KMS-11 (cell line): ENCODE measurements around the gene PLA2G4A.
"Not testable (repeated sequence)": the region's sequence is repeated elsewhere in the genome, so short reads cannot be mapped to it uniquely, and the experiment has no call there.

Experiments used
- H2AFZ ChIP-seq: fragments of 200-600 bp; sonication (generic); 2 replicates; pipeline ENCODE4 v1.6.1; 2016; ENCODE audit warnings: antibody characterized with exemption, mixed run types, low read depth
- H3K27ac ChIP-seq: fragments of 200-600 bp; sonication (generic); 2 replicates; pipeline ENCODE4 v1.6.1; 2016; ENCODE audit warnings: mild to moderate bottlenecking, mixed run types
- H3K27me3 ChIP-seq: fragments of 200-600 bp; sonication (generic); 2 replicates; pipeline ENCODE4 v1.6.1; 2017; ENCODE audit warnings: mild to moderate bottlenecking, low read depth, mixed run types, moderate library complexity; ENCODE audit not compliant: insufficient read depth
- H3K36me3 ChIP-seq: fragments of 200-600 bp; sonication (generic); 2 replicates; pipeline ENCODE4 v1.6.1; 2017; ENCODE audit warnings: mild to moderate bottlenecking, mixed run types; ENCODE audit not compliant: insufficient read depth
- H3K4me1 ChIP-seq: fragments of 200-600 bp; sonication (generic); 2 replicates; pipeline ENCODE4 v1.6.1; 2016; ENCODE audit warnings: mild to moderate bottlenecking, low read depth, mixed run types; ENCODE audit not compliant: poor library complexity, severe bottlenecking
- H3K4me2 ChIP-seq: fragments of 200-600 bp; sonication (generic); 2 replicates; pipeline ENCODE4 v1.7.0; 2016; ENCODE audit warnings: mild to moderate bottlenecking, mixed run types
- H3K4me3 ChIP-seq: fragments of 200-600 bp; sonication (generic); IDR thresholded peaks from 2 replicates; pipeline ENCODE4 v1.6.1; 2017; ENCODE audit warnings: low read depth, low read length, mixed read lengths; ENCODE audit not compliant: insufficient read depth
- H3K79me2 ChIP-seq: fragments of 200-600 bp; sonication (generic); 2 replicates; pipeline ENCODE4 v1.6.1; 2016; ENCODE audit warnings: low read depth, mixed run types; ENCODE audit not compliant: insufficient read depth
- H3K9ac ChIP-seq: fragments of 200-600 bp; sonication (generic); 2 replicates; pipeline ENCODE4 v1.6.1; 2016; ENCODE audit warnings: mild to moderate bottlenecking, mixed run types
- H4K20me1 ChIP-seq: fragments of 200-600 bp; sonication (generic); 2 replicates; pipeline ENCODE4 v1.6.1; 2016; ENCODE audit warnings: mild to moderate bottlenecking, mixed run types; ENCODE audit not compliant: insufficient read depth
- CTCF ChIP-seq: fragments of 200-600 bp; sonication (generic); conservative IDR thresholded peaks from 2 replicates; pipeline ENCODE4 v1.6.1; 2017; ENCODE audit warnings: low read depth, mild to moderate bottlenecking, antibody characterized with exemption, low read length, moderate library complexity, mixed read lengths

Gene PLA2G4A

GRCh38 chr1:186904361-186904760 is 75.6 kb downstream of the PLA2G4A start:
- no peaks in the 10 kb centered on the region for H4K20me1 ChIP-seq
- no peaks in the 10 kb centered on the region for H3K36me3 ChIP-seq
- no peak overlapping the region for H3K4me2 ChIP-seq
- no peak for TF ChIP-seq CTCF
- H3K9ac ChIP-seq = no peak overlapping the region
- H3K4me1 ChIP-seq = no peaks in the 10 kb centered on the region
- no peak overlapping the region for H3K27ac ChIP-seq
- no peak overlapping the region for H2AFZ ChIP-seq
- H3K27me3 ChIP-seq = no peaks in the 10 kb centered on the region
- no peaks in the 10 kb centered on the region for H3K79me2 ChIP-seq
- no peak overlapping the region for H3K4me3 ChIP-seq

GRCh38 chr1:186905561-186905960 is 76.8 kb downstream of the PLA2G4A start:
- Histone ChIP-seq H3K27me3 (no peaks in the 10 kb centered on the region), H3K79me2 (no peaks in the 10 kb centered on the region), H3K9ac (no peak overlapping the region), H3K4me3 (no peak overlapping the region), H3K27ac (no peak overlapping the region), H3K4me2 (no peak overlapping the region), H3K36me3 (no peaks in the 10 kb centered on the region), H4K20me1 (no peaks in the 10 kb centered on the region), H2AFZ (no peak overlapping the region), H3K4me1 (no peaks in the 10 kb centered on the region)
- no peak for TF ChIP-seq CTCF

- no peaks in the 10 kb centered on the region for H3K36me3 ChIP-seq
- H3K79me2 ChIP-seq = no peaks in the 10 kb centered on the region
- H3K9ac ChIP-seq = no peak overlapping the region
- no peak overlapping the region for H3K4me3 ChIP-seq
- no peak for TF ChIP-seq CTCF
- no peak overlapping the region for H2AFZ ChIP-seq
- no peaks in the 10 kb centered on the region for H3K27me3 ChIP-seq
- no peaks in the 10 kb centered on the region for H3K4me1 ChIP-seq
- no peaks in the 10 kb centered on the region for H4K20me1 ChIP-seq
- H3K27ac ChIP-seq = no peak overlapping the region
- H3K4me2 ChIP-seq = no peak overlapping the region
Measured at GRCh38 chr1:186915555-186915954, 86.8 kb downstream of the PLA2G4A start.

- not testable (repeated sequence) for H4K20me1 ChIP-seq, H3K4me2 ChIP-seq, H3K4me1 ChIP-seq, H3K36me3 ChIP-seq, H3K9ac ChIP-seq, H3K4me3 ChIP-seq, H2AFZ ChIP-seq, H3K27ac ChIP-seq, H3K27me3 ChIP-seq, H3K79me2 ChIP-seq
Measured at GRCh38 chr1:186917106-186917786, 88.5 kb downstream of the PLA2G4A start.

GRCh38 chr1:186921386-186921785 is 92.6 kb downstream of the PLA2G4A start:
- H3K27ac ChIP-seq = not testable (repeated sequence)

GRCh38 chr1:186922814-186923213 is 94.1 kb downstream of the PLA2G4A start:
- not testable (repeated sequence) for H3K27me3 ChIP-seq, H3K4me3 ChIP-seq, H3K9ac ChIP-seq, H2AFZ ChIP-seq, H3K27ac ChIP-seq, H3K36me3 ChIP-seq, H3K4me1 ChIP-seq, H3K4me2 ChIP-seq, H3K79me2 ChIP-seq, H4K20me1 ChIP-seq

More at GRCh38 chr1:186921386-186921785, 92.6 kb downstream of the PLA2G4A start:
- H3K9ac ChIP-seq, H3K4me3 ChIP-seq, H3K36me3 ChIP-seq, H3K27me3 ChIP-seq, H2AFZ ChIP-seq, H4K20me1 ChIP-seq, H3K4me1 ChIP-seq, H3K4me2 ChIP-seq, H3K79me2 ChIP-seq: not testable (repeated sequence)
